Tibial artery (tissue), 4 donors: ENCODE measurements around the gene PSD.

Source experiments
- DNase-seq, 2 donors: peaks; one replicate each; pipeline ENCODE4 v3.0.0-alpha.2; 2019
- H3K27ac ChIP-seq, 2 donors: fragments of 200-600 bp; sonication (generic) in 1 of 2; 1 replicate in 1 of 2; 2 replicates in 1 of 2; pipeline ENCODE4 v1.5.1; 2018 to 2019; ENCODE audit warnings: mild to moderate bottlenecking in 1 of 2
- H3K27me3 ChIP-seq, 2 donors: fragments of 200-600 bp; sonication (generic) in 1 of 2; one replicate each; pipeline versions ENCODE4 v1.5.1 to v1.6.0; 2016 to 2019
- H3K36me3 ChIP-seq, 3 donors: fragments of 200-600 bp; sonication (generic) in 2 of 3; one replicate each; pipeline ENCODE4 v1.5.1; 2016 to 2019; ENCODE audit warnings: mild to moderate bottlenecking in 2 of 3
- H3K4me1 ChIP-seq, 4 donors: fragments of 200-600 bp; sonication (generic) in 2 of 4; 1 replicate in 3 of 4; 2 replicates in 1 of 4; pipeline ENCODE4 v1.5.1; 2016 to 2019
- H3K4me3 ChIP-seq, 2 donors: fragments of 200-600 bp; sonication (generic) in 1 of 2; 1 replicate in 1 of 2; 2 replicates in 1 of 2; pipeline ENCODE4 v1.5.1; 2018 to 2019; ENCODE audit warnings: mild to moderate bottlenecking in 2 of 2
- H3K9me3 ChIP-seq, 3 donors: fragments of 200-600 bp; sonication (generic) in 1 of 3; one replicate each; pipeline ENCODE4 v1.5.1; 2016 to 2019
- CTCF ChIP-seq, 2 experiments: fragments of 200-600 bp in 1 of 2; fragments of 450-650 bp in 1 of 2; IDR thresholded peaks; one replicate each; pipeline ENCODE4 v1.5.1; 2017 to 2019; ENCODE audit warnings: antibody characterized with exemption in 2 of 2, mild to moderate bottlenecking in 1 of 2, moderate library complexity in 1 of 2
- intact Hi-C: fragments of 100-400 bp; cut with DNase I; formaldehyde crosslinking; loops from one replicate; pipeline ENCODE4 v1.15.0; 2023; ENCODE audit warnings: low total_unique reads

PSD gene

GRCh38 chr10:102394079-102394800 is 24.3 kb downstream of the PSD start:
- H3K36me3 ChIP-seq: peaks cover 0 to 16% (median 0%) of the 10 kb centered on the region in 3 donors
- no peaks in the 10 kb centered on the region for H3K27me3 ChIP-seq
- intact Hi-C loops: no loop called here
- peak; percentile 94 to 95 for TF ChIP-seq CTCF (IDR thresholded peaks at IDR 0.05)
- no peaks in the 10 kb centered on the region for H3K9me3 ChIP-seq
- DNase-seq: peak; percentile 94 to 95
- peak overlapping the region; percentile 64 to 79 for H3K4me3 ChIP-seq
- peak overlapping the region; percentile 91 to 93 for H3K27ac ChIP-seq
- H3K4me1 ChIP-seq: peaks cover 0 to 38% (median 24%) of the 10 kb centered on the region in 4 donors

GRCh38 chr10:102393411-102394078 is 25.0 kb downstream of the PSD start:
- no peaks in the 10 kb centered on the region for H3K9me3 ChIP-seq
- H3K27ac ChIP-seq: peak overlapping the region; percentile 91 to 93
- no peak for TF ChIP-seq CTCF (IDR thresholded peaks at IDR 0.05)
- H3K27me3 ChIP-seq: no peaks in the 10 kb centered on the region
- peaks cover 0 to 33% (median 21%) of the 10 kb centered on the region in 4 donors for H3K4me1 ChIP-seq
- peak overlapping the region; percentile 64 to 79 for H3K4me3 ChIP-seq
- intact Hi-C loops: no loop called here
- peaks cover 0 to 16% (median 0%) of the 10 kb centered on the region in 3 donors for H3K36me3 ChIP-seq
- DNase-seq: no peak

- no peak for DNase-seq
- Histone ChIP-seq H3K27me3 (no peaks in the 10 kb centered on the region), H3K4me1 (peaks cover 0 to 25% (median 20%) of the 10 kb centered on the region in 4 donors), H3K27ac (no peak overlapping the region), H3K4me3 (no peak overlapping the region), H3K36me3 (peaks cover 0 to 4% (median 0%) of the 10 kb centered on the region in 3 donors), H3K9me3 (no peaks in the 10 kb centered on the region)
- TF ChIP-seq CTCF (IDR thresholded peaks at IDR 0.05): no peak
- intact Hi-C loops: no loop called here
These were observed 26.3 kb downstream of the PSD start for GRCh38 chr10:102392306-102392705.

- Histone ChIP-seq H3K9me3 (no peaks in the 10 kb centered on the region), H3K4me3 (no peak overlapping the region), H3K36me3 (no peaks in the 10 kb centered on the region), H3K27me3 (no peaks in the 10 kb centered on the region), H3K27ac (no peak overlapping the region), H3K4me1 (peaks cover 0 to 17% (median 11%) of the 10 kb centered on the region in 4 donors)
- TF ChIP-seq CTCF (IDR thresholded peaks at IDR 0.05): no peak
- no peak for DNase-seq
- intact Hi-C loops: no loop called here
These were observed 28.7 kb downstream of the PSD start for GRCh38 chr10:102389894-102390293.

GRCh38 chr10:102384606-102385429 is 33.8 kb downstream of the PSD start:
- Histone ChIP-seq H3K27me3 (no peaks in the 10 kb centered on the region), H3K36me3 (peaks cover 23 to 38% (median 32%) of the 10 kb centered on the region in 3 donors), H3K4me3 (no peak overlapping the region), H3K27ac (no peak overlapping the region), H3K4me1 (peaks cover 0 to 11% (median 4%) of the 10 kb centered on the region in 4 donors), H3K9me3 (no peaks in the 10 kb centered on the region)
- intact Hi-C loops: no loop called here
- DNase-seq: peak in 1 of 2 donors; percentile 61
- TF ChIP-seq CTCF (IDR thresholded peaks at IDR 0.05): no peak
